Measurements from ENCODE around the gene DMRTC2.

DMRTC2 gene

DNA sequence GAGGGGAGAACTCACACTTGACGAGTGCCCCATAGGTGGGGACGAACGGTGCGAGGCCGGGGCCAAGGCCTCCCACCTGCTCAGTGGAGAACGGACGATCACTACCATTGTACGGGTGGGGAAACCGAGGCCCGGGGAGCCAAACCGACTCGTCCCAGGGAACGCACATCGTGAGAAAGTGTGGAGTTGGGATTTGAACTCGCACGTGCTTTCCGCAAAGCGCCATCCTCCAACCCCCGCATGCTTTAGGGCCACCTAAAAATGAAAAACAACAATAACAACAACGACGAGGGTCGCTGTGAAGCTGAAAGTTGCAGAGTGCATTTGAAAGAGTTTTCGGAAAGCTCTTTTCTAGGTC, 38.6 kb downstream of the DMRTC2 start:
- ATAC-seq (ENCODE audit: low read depth) (peak; percentile 0), DNase-seq (ENCODE audit: low spot score in 2 of 2) (no peak)
- Mint-ChIP-seq H3K27ac (peak overlapping the region; percentile 96), H3K4me3 (peak overlapping the region; percentile 98), H3K27me3 (no peaks in the 10 kb centered on the region), H3K4me1 (peaks cover 59% of the 10 kb centered on the region), H3K36me3 (peaks cover 37% of the 10 kb centered on the region), H3K9me3 (no peaks in the 10 kb centered on the region)

GRCh38 chr19:41883821-41884733, 39.2 kb downstream of the DMRTC2 start:
- peaks cover 37% of the 10 kb centered on the region for H3K36me3 Mint-ChIP-seq
- no peaks in the 10 kb centered on the region for H3K9me3 Mint-ChIP-seq
- no peaks in the 10 kb centered on the region for H3K27me3 Mint-ChIP-seq
- peak; percentile 84 to 87 for DNase-seq (ENCODE audit: low spot score in 2 of 2)
- peaks cover 61% of the 10 kb centered on the region for H3K4me1 Mint-ChIP-seq
- peak; percentile 83 for ATAC-seq (ENCODE audit: low read depth)
- H3K4me3 Mint-ChIP-seq: peak overlapping the region; percentile 98
- H3K27ac Mint-ChIP-seq: peak overlapping the region; percentile 96

- peak overlapping the region; percentile 92 for H3K27ac Mint-ChIP-seq
- DNase-seq (ENCODE audit: low spot score in 2 of 2) (no peak), ATAC-seq (ENCODE audit: low read depth) (peak; percentile 13)
These were observed 42.2 kb downstream of the DMRTC2 start for GRCh38 chr19:41886761-41887710.

GRCh38 chr19:41887711-41888382, 43.0 kb downstream of the DMRTC2 start:
- Mint-ChIP-seq H3K36me3 (peaks cover 22% of the 10 kb centered on the region), H3K9me3 (no peaks in the 10 kb centered on the region), H3K4me3 (peak overlapping the region; percentile 83), H3K4me1 (peaks cover 44% of the 10 kb centered on the region), H3K27me3 (no peaks in the 10 kb centered on the region), H3K27ac (peak overlapping the region; percentile 92)
- ATAC-seq (ENCODE audit: low read depth): peak; percentile 21
- DNase-seq (ENCODE audit: low spot score in 2 of 2): peak in 1 of 2 donors; percentile 60

More at GRCh38 chr19:41886761-41887710, 42.2 kb downstream of the DMRTC2 start:
- H3K9me3 Mint-ChIP-seq: no peaks in the 10 kb centered on the region
- peaks cover 28% of the 10 kb centered on the region for H3K36me3 Mint-ChIP-seq
- peaks cover 51% of the 10 kb centered on the region for H3K4me1 Mint-ChIP-seq
- no peaks in the 10 kb centered on the region for H3K27me3 Mint-ChIP-seq
- H3K4me3 Mint-ChIP-seq: peak overlapping the region; percentile 83

- Mint-ChIP-seq H3K27ac (no peak overlapping the region), H3K36me3 (peaks cover 22% of the 10 kb centered on the region), H3K4me1 (peaks cover 45% of the 10 kb centered on the region), H3K9me3 (no peaks in the 10 kb centered on the region), H3K4me3 (no peak overlapping the region), H3K27me3 (no peaks in the 10 kb centered on the region)
- no peak for DNase-seq (ENCODE audit: low spot score in 2 of 2)
- no peak for ATAC-seq (ENCODE audit: low read depth)
These were observed 44.1 kb downstream of the DMRTC2 start for GRCh38 chr19:41888926-41889325.

GRCh38 chr19:41889896-41890295, 45.1 kb downstream of the DMRTC2 start:
- Mint-ChIP-seq H3K9me3 (no peaks in the 10 kb centered on the region), H3K4me3 (no peak overlapping the region), H3K4me1 (peaks cover 42% of the 10 kb centered on the region), H3K27me3 (no peaks in the 10 kb centered on the region), H3K36me3 (peaks cover 24% of the 10 kb centered on the region), H3K27ac (no peak overlapping the region)
- DNase-seq (ENCODE audit: low spot score in 2 of 2) (no peak), ATAC-seq (ENCODE audit: low read depth) (no peak)

DNA sequence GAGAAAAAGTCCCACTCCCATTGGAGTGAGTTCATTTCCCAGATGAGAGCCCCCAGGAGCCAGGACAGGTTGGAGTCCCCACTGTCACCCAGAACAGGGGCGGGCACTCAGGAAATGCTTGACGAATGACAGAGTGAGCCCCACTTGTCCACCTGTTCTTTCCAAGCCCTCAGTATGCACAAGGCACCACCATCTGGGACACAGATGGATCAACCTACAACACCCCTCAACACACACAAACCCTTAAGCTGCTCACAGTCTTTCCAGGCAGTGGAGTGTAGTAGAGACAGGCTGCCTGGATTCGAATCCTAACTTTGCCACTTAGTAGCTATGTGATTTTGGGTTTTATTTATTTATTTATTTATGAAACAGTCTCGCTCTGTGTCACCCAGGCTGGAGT, 46.1 kb downstream of the DMRTC2 start:
- Mint-ChIP-seq H3K4me3 (no peak overlapping the region), H3K36me3 (peaks cover 30% of the 10 kb centered on the region), H3K4me1 (peaks cover 41% of the 10 kb centered on the region)

DNA sequence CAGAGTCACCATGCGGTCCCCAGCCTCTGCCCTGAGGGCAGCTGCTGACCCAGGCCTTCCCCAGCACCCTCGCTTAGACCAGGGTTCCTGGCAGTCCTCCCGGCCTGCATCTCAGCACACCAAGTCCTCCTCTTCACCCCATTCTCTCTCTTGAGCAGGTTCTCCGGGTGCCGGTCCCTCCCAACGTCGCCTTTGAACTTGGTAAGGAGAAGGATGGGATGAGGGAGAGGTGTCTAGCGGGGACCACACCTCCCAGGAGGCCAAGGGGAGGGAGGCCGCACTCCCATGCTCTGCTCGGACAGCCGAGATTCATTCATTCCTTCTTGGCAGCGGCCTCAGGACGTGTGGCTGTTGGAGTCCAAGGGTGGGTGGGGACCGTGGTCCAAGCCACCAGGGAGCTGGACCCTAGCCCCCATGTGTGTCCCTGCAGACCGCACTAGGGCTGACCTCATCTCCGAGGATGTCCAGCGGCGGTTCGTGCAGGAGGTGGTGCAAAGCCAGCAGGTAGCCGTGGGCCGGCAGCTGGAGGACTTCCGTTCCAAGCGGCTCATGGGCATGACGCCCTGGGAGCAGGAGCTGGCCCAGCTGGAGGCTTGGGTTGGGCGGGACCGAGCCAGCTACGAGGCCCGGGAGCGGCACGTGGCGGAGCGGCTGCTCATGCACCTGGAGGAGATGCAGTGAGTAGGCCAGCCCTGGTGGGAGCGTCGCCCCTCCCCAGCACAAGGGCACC, 47.5 kb downstream of the DMRTC2 start:
- Mint-ChIP-seq H3K4me1 (peaks cover 30% of the 10 kb centered on the region), H3K27ac (no peak overlapping the region), H3K36me3 (peaks cover 33% of the 10 kb centered on the region), H3K27me3 (no peaks in the 10 kb centered on the region), H3K4me3 (no peak overlapping the region), H3K9me3 (no peaks in the 10 kb centered on the region)
- DNase-seq (ENCODE audit: low spot score in 2 of 2) (no peak), ATAC-seq (ENCODE audit: low read depth) (no peak)

More for the DNA sequence above, 46.1 kb downstream of the DMRTC2 start:
- Mint-ChIP-seq H3K27me3 (no peaks in the 10 kb centered on the region), H3K9me3 (no peaks in the 10 kb centered on the region), H3K27ac (no peak overlapping the region)
- DNase-seq (ENCODE audit: low spot score in 2 of 2) (no peak), ATAC-seq (ENCODE audit: low read depth) (no peak)

DNA sequence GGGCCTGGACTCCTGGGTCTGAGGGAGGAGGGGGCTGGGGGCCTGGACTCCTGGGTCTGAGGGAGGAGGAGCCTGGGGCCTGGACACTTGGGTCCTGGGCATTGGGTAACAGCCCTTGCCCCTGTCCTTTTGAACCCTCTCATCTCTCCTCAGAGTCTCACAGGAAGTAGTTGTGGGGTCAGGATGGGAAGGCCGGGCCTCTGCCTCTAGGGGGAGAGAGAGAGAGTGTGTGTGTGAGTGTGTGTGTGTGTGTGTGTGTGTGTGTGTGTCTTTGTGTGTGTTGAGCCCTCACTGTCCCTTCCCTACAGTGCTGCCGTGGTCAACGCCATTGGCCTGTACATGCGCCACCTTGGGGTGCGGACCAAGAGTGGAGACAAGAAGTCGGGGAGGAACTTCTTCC, 49.1 kb downstream of the DMRTC2 start:
- Mint-ChIP-seq H3K27me3 (no peaks in the 10 kb centered on the region), H3K4me1 (peaks cover 24% of the 10 kb centered on the region), H3K9me3 (no peaks in the 10 kb centered on the region), H3K27ac (peak overlapping the region; percentile 67), H3K4me3 (no peak overlapping the region), H3K36me3 (peaks cover 35% of the 10 kb centered on the region)
- no peak for ATAC-seq (ENCODE audit: low read depth)
- no peak for DNase-seq (ENCODE audit: low spot score in 2 of 2)

DNA sequence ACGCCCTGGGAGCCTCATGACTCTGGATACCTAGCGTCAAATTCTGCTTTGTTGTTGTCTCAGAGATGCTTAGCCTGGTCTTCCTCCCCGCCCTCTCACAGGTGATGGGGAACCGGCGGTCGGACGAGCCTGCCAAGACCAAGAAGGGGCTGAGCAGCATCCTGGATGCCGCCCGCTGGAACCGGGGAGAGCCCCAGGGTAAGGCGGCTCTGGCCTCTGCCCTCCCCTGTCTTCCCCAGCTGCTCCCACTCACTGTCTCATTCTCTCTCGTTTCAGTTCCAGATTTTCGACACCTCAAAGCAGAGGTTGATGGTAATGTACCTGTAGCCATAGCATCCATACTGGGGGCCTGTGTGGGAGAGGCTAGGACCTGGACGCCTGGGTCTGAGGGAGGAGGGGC, 49.5 kb downstream of the DMRTC2 start:
- peaks cover 25% of the 10 kb centered on the region for H3K4me1 Mint-ChIP-seq
- peak overlapping the region; percentile 67 for H3K27ac Mint-ChIP-seq
- H3K36me3 Mint-ChIP-seq: peaks cover 36% of the 10 kb centered on the region

GRCh38 chr19:41895745-41896580, 51.1 kb downstream of the DMRTC2 start:
- DNase-seq (ENCODE audit: low spot score in 2 of 2) (no peak), ATAC-seq (ENCODE audit: low read depth) (peak; percentile 32)
- H3K27me3 Mint-ChIP-seq: no peaks in the 10 kb centered on the region
- H3K4me1 Mint-ChIP-seq: peaks cover 23% of the 10 kb centered on the region
- H3K4me3 Mint-ChIP-seq: no peak overlapping the region
- H3K36me3 Mint-ChIP-seq: peaks cover 35% of the 10 kb centered on the region
- H3K9me3 Mint-ChIP-seq: no peaks in the 10 kb centered on the region
- H3K27ac Mint-ChIP-seq: peak overlapping the region; percentile 67

More for the DNA sequence above, 49.5 kb downstream of the DMRTC2 start:
- DNase-seq (ENCODE audit: low spot score in 2 of 2) (no peak), ATAC-seq (ENCODE audit: low read depth) (no peak)
- H3K27me3 Mint-ChIP-seq: no peaks in the 10 kb centered on the region
- H3K9me3 Mint-ChIP-seq: no peaks in the 10 kb centered on the region
- no peak overlapping the region for H3K4me3 Mint-ChIP-seq

DNA sequence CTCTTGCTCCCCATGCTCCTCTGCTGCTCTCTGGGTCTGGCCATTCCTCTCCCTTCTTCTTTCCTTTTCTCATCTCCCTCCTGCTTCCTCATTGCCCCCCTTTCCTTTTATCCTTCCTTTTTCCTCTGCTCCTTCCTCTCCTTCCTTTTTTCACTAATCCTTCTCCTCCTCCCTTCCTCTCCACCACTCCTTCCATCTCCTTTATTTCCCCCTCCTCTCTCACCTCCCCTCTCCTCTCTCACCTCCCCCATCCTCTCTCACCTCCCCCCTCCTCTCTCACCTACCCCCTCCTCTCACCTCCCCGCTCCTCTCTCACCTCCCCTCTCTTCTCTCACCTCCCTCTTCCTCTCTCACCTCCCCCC, 51.7 kb downstream of the DMRTC2 start:
- peak overlapping the region; percentile 50 for H3K27ac Mint-ChIP-seq
- peaks cover 33% of the 10 kb centered on the region for H3K36me3 Mint-ChIP-seq
- H3K9me3 Mint-ChIP-seq: no peaks in the 10 kb centered on the region
- no peak overlapping the region for H3K4me3 Mint-ChIP-seq
- peaks cover 22% of the 10 kb centered on the region for H3K4me1 Mint-ChIP-seq
- H3K27me3 Mint-ChIP-seq: no peaks in the 10 kb centered on the region
- no peak for ATAC-seq (ENCODE audit: low read depth)
- no peak for DNase-seq (ENCODE audit: low spot score in 2 of 2)
